ENCODE data around the gene ASIC4.

- TF ChIP-seq CTCF (conservative IDR thresholded peaks at IDR 0.05; ENCODE audit: low read length) (no peak), EZH2phosphoT487 (IDR thresholded peaks at IDR 0.05; ENCODE audit: borderline replicate concordance, low read depth, low read length) (no peak)
These were observed 43.9 kb upstream of the ASIC4 start for GRCh38 chr2:219470429-219470828.

Data from OCI-LY7 (cell line).